Gastroesophageal sphincter (tissue), 4 donors: ENCODE results near the gene UGT1A8. TPM values are rescaled to one million over a fixed set of nuclear protein-coding genes. Genes with fewer than 3 reads are reported as not detected.
"Not testable (repeated sequence)": the region's sequence is repeated elsewhere in the genome, so short reads cannot be mapped to it uniquely, and the experiment has no call there.

Source experiments
- ATAC-seq: fragments of 150-250 bp; one replicate; pipeline ENCODE4 v1.9.1; 2016; ENCODE audit warnings: mild to moderate bottlenecking, moderate library complexity
- H3K27ac ChIP-seq, 4 donors: fragments of 200-600 bp; sonication (generic) in 3 of 4; 1 replicate in 3 of 4; 2 replicates in 1 of 4; pipeline ENCODE4 v1.5.1; 2016 to 2019
- H3K27me3 ChIP-seq: fragments of 200-600 bp; sonication (generic); one replicate; pipeline ENCODE4 v1.5.1; 2019
- H3K36me3 ChIP-seq, 2 donors: fragments of 200-600 bp; sonication (generic); one replicate each; pipeline ENCODE4 v1.5.1; 2019; ENCODE audit warnings: control low read depth in 1 of 2
- H3K4me1 ChIP-seq, 3 donors: fragments of 200-600 bp; sonication (generic); 1 replicate in 2 of 3; 2 replicates in 1 of 3; pipeline ENCODE4 v1.5.1; 2016 to 2019; ENCODE audit warnings: control low read depth in 2 of 3
- H3K4me3 ChIP-seq, 2 donors: fragments of 200-600 bp; sonication (generic); one replicate each; pipeline ENCODE4 v1.5.1; 2019; ENCODE audit warnings: mild to moderate bottlenecking in 1 of 2, moderate library complexity in 1 of 2
- H3K9me3 ChIP-seq, 3 donors: fragments of 200-600 bp; sonication (generic); one replicate each; pipeline ENCODE4 v1.5.1; 2017 to 2019; ENCODE audit warnings: control low read depth in 2 of 3
- CTCF ChIP-seq, 4 experiments: fragments of 200-600 bp in 2 of 4; fragments of 450-650 bp in 2 of 4; sonication (generic) in 1 of 4; IDR thresholded peaks; one replicate each; pipeline ENCODE4 v1.5.1; 2017 to 2019; ENCODE audit warnings: antibody characterized with exemption in 4 of 4, mild to moderate bottlenecking in 2 of 4, moderate library complexity in 2 of 4
- EP300 ChIP-seq: sonication (generic); formaldehyde crosslinking; IDR thresholded peaks from one replicate; pipeline ENCODE4 v1.6.1; 2017; ENCODE audit warnings: antibody characterized with exemption, mild to moderate bottlenecking
- POLR2A ChIP-seq, 2 donors: fragments of 450-650 bp; IDR thresholded peaks; one replicate each; pipeline ENCODE4 v1.6.1; 2017; ENCODE audit warnings: antibody characterized with exemption in 2 of 2, mild to moderate bottlenecking in 2 of 2, moderate library complexity in 1 of 2
- POLR2AphosphoS5 ChIP-seq: sonication (generic); formaldehyde crosslinking; IDR thresholded peaks from one replicate; pipeline ENCODE4 v1.6.1; 2017; ENCODE audit warnings: antibody characterized with exemption
- WGBS, 2 donors: methylation state at CpG; one replicate each; pipeline ENCODE4 v1.1.5; 2018; ENCODE audit warnings: low coverage in 1 of 2; 5-methylcytosine and 5-hydroxymethylcytosine counted together
- total RNA-seq, 4 donors: library from RNA; depleted of rRNA; stranded (reverse); fragments of >200 nt; gene quantifications; one replicate each; pipeline ENCODE4 v1.1.0, GENCODE V29; 2016

The UGT1A8 gene
- total RNA-seq, 4 donors from 2014 or later, result not detected

GRCh38 chr2:233611284-233611683, 6.1 kb upstream of the UGT1A8 start:
- ATAC-seq, result no peak
- no peaks in the 10 kb centered on the region for H3K27me3 ChIP-seq
- H3K36me3 ChIP-seq, result no peaks in the 10 kb centered on the region
- no peak overlapping the region for H3K4me3 ChIP-seq
- WGBS, 2 donors, result 57 to 80% methylated on average over 4 of the region's 4 CpGs
- H3K9me3 ChIP-seq, result peaks cover 0 to 34% (median 0%) of the 10 kb centered on the region in 3 donors
- no peaks in the 10 kb centered on the region for H3K4me1 ChIP-seq
- H3K27ac ChIP-seq, result no peak overlapping the region
- no peak for TF ChIP-seq CTCF (IDR thresholded peaks at IDR 0.05)
- TF ChIP-seq POLR2A (IDR thresholded peaks at IDR 0.05), result no peak
- TF ChIP-seq POLR2AphosphoS5, result no peak
- TF ChIP-seq EP300, result no peak

- H3K36me3 ChIP-seq, result no peaks in the 10 kb centered on the region
- WGBS, 2 donors, result 66 to 80% methylated on average over 3 to 4 of the region's 4 CpGs
- TF ChIP-seq CTCF (IDR thresholded peaks at IDR 0.05), result no peak
- TF ChIP-seq POLR2AphosphoS5, result no peak
- no peaks in the 10 kb centered on the region for H3K27me3 ChIP-seq
- H3K4me1 ChIP-seq, result no peaks in the 10 kb centered on the region
- H3K9me3 ChIP-seq, result peaks cover 0 to 8% (median 0%) of the 10 kb centered on the region in 3 donors
- H3K4me3 ChIP-seq, result no peak overlapping the region
- no peak for ATAC-seq
- no peak overlapping the region for H3K27ac ChIP-seq
These were observed 2.8 kb downstream of the UGT1A8 start for GRCh38 chr2:233620204-233620603.

DNA sequence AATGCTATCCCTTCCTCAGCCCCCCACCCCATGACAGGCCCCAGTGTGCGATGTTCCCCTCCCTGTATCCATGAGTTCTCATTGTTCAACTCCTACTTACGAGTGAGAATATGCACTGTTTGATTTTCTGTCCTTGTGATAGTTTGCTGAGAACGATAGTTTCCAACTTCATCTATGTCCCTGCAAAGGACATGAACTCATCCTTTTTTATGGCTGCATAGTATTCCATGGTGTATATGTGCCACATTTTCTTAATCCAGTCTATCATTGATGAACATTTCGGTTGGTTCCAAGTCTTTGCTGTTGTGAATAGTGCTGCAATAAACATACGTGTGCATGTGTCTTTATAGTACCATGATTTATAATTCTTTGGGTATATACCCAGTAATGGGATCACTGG, 4.4 kb downstream of the UGT1A8 start:
- H3K27me3 ChIP-seq, H3K36me3 ChIP-seq, ATAC-seq, H3K4me3 ChIP-seq, H3K9me3 ChIP-seq, H3K4me1 ChIP-seq, H3K27ac ChIP-seq: not testable (repeated sequence)
- 83 to 96% methylated on average over 3 to 5 of the region's 5 CpGs for WGBS, 2 donors

DNA sequence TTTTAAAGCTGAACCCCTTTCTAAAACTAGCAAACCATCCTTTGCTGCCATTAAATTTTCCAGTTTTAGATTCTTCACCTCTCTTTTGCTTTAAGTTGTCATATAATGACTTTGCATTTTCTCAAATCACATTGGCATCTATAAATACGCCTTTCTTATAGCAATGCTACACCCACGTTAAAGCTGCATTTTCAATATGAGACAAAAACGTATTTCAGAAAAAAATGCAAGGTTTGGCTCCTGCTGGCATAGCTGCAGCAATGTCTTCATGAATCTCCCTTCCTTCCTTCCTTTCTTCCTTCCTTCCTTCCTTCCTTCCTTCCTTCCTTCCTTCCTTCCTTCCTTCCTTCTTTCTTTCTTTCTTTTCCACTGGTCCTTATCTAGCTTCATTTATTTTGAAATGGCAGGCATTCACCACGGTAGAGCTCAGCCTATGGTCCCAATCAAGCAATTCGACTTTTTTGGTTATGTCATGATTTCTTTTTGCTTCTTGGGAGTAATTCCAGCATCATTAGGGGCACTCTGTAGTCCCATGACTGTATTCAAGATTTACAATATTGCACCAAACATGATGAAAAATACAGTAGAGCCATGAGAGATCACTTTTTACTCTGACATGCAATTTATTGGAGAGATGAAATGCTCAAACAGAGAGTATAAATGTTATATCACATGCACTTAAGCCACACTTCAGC, 10.0 kb downstream of the UGT1A8 start:
- no peak for TF ChIP-seq EP300
- TF ChIP-seq POLR2A (IDR thresholded peaks at IDR 0.05), result no peak
- no peak for TF ChIP-seq CTCF (IDR thresholded peaks at IDR 0.05)
- no peak for TF ChIP-seq POLR2AphosphoS5
- Histone ChIP-seq H3K4me1 (no peaks in the 10 kb centered on the region), H3K27ac (no peak overlapping the region), H3K9me3 (peaks cover 0 to 30% (median 0%) of the 10 kb centered on the region in 3 donors), H3K4me3 (no peak overlapping the region), H3K27me3 (no peaks in the 10 kb centered on the region), H3K36me3 (no peaks in the 10 kb centered on the region)
- ATAC-seq, result no peak
- 42 to 57% methylated on average over 5 of the region's 5 CpGs for WGBS, 2 donors

GRCh38 chr2:233636306-233636705, 18.9 kb downstream of the UGT1A8 start, which contains the start of gene UGT1A10:
TSS of gene UGT1A10 (plus strand) at chr2:233636448. CDS start at chr2:233636523, 75 bp downstream.
- H3K9me3 ChIP-seq, result peaks cover 0 to 15% (median 0%) of the 10 kb centered on the region in 3 donors
- H3K27ac ChIP-seq, H3K4me1 ChIP-seq, H3K27me3 ChIP-seq, H3K4me3 ChIP-seq, ATAC-seq, H3K36me3 ChIP-seq: not testable (repeated sequence)
- 72 to 79% methylated on average over 3 to 7 of the region's 10 CpGs for WGBS, 2 donors

GRCh38 chr2:233638836-233639235, 21.4 kb downstream of the UGT1A8 start:
- Histone ChIP-seq H3K4me3 (no peak overlapping the region), H3K36me3 (no peaks in the 10 kb centered on the region), H3K9me3 (peaks cover 0 to 23% (median 0%) of the 10 kb centered on the region in 3 donors), H3K27ac (no peak overlapping the region), H3K27me3 (peaks cover 5% of the 10 kb centered on the region), H3K4me1 (no peaks in the 10 kb centered on the region)
- TF ChIP-seq EP300, result no peak
- no peak for TF ChIP-seq POLR2AphosphoS5
- no peak for TF ChIP-seq CTCF (IDR thresholded peaks at IDR 0.05)
- no peak for TF ChIP-seq POLR2A (IDR thresholded peaks at IDR 0.05)
- no peak for ATAC-seq
- WGBS, 2 donors, result 58 to 66% methylated on average over 5 of the region's 5 CpGs
